Measurements from ENCODE around the gene RAP1GAP. TPM values are rescaled to one million over a fixed set of nuclear protein-coding genes. Genes with fewer than 3 reads are reported as not detected.

Gene RAP1GAP
- total and polyA plus RNA-seq, 2 of the 13 experiments (the other 11 are each of a cell fraction or from before 2014, with no cell fraction given), result 11.9 to 37.5 TPM

- TF ChIP-seq ZBED4 (CRISPR knock-in tag; IDR thresholded peaks at IDR 0.05; ENCODE audit: borderline replicate concordance) (peak; percentile 97), ZNF160 (CRISPR knock-in tag; IDR thresholded peaks at IDR 0.05) (peak; percentile 94), ZNF142 (CRISPR knock-in tag; IDR thresholded peaks at IDR 0.05) (peak; percentile 97), ZNF230 (CRISPR knock-in tag; IDR thresholded peaks at IDR 0.05) (peak; percentile 69; the same call in 1 of the 2 replicates), TFAP4 (IDR thresholded peaks at IDR 0.05; ENCODE audit: borderline replicate concordance, low read depth) (peak; percentile 29; the same call in 1 of the 2 replicates), ZSCAN5A (CRISPR knock-in tag; IDR thresholded peaks at IDR 0.05; ENCODE audit: borderline replicate concordance) (no peak), MNT (IDR thresholded peaks at IDR 0.05) (0 out of 2 replicates have a peak, but pooled peaks have one; percentile 12), ZNF10 (CRISPR knock-in tag; IDR thresholded peaks at IDR 0.05; ENCODE audit: borderline replicate concordance, low read depth) (no peak), TARDBP (CRISPR knock-in tag; IDR thresholded peaks at IDR 0.05) (peak; percentile 57; the same call in 1 of the 2 replicates), NFE2L2 (IDR thresholded peaks at IDR 0.05; ENCODE audit: low read length) (no peak), ZNF136 (CRISPR knock-in tag; IDR thresholded peaks at IDR 0.05; ENCODE audit: low read depth) (0 out of 2 replicates have a peak, but pooled peaks have one; percentile 35), ZKSCAN5 (CRISPR knock-in tag; IDR thresholded peaks at IDR 0.05) (no peak), ATF7-NPFF (CRISPR knock-in tag; IDR thresholded peaks at IDR 0.05; ENCODE audit: low read depth) (peak; percentile 97), ZNF572 (CRISPR knock-in tag; IDR thresholded peaks at IDR 0.05) (no peak)
Measured at GRCh38 chr1:21659099-21659923, 9.8 kb downstream of the RAP1GAP start (continued).

Measured in HepG2 (cell line).